HCT116 (cell line): ENCODE measurements around the gene NLRC5. TPM values are rescaled to one million over a fixed set of nuclear protein-coding genes. Genes with fewer than 3 reads are reported as not detected.

Source experiments
- ATAC-seq: fragments of 200-7000 bp; cut with Tn5 transposase; 2 replicates; pipeline ENCODE4 v1.9.1; 2020; ENCODE audit warnings: mild to moderate bottlenecking, moderate library complexity
- BruUV-seq: library from RNA; stranded (reverse); fragments of 400-500 nt; replicated peaks from 2 replicates; lab custom pipeline; 2021; lab: Mats Ljungman, UMichigan
- CTCF ChIA-PET: fragments of 300-600 bp; sonication (Branson Sonifier 250); formaldehyde crosslinking; loops from one replicate; lab custom pipeline; 2021; ENCODE audit warnings: antibody characterized with exemption; lab: Charles Lee
- POLR2A ChIA-PET: fragments of 300-600, 350-600 bp; sonication (Branson Sonifier 250); formaldehyde crosslinking; loops from one replicate; lab custom pipeline; 2021; ENCODE audit warnings: antibody characterized with exemption; lab: Charles Lee
- RAD21 ChIA-PET, 2 experiments: fragments of 300-600 bp; sonication (Branson Sonifier 250); formaldehyde crosslinking; loops; one replicate each; lab custom pipeline; 2023; ENCODE audit warnings: low total read pairs in 2 of 2; ENCODE audit not compliant: uncharacterized antibody in 2 of 2, unreplicated experiment in 2 of 2, low non-redundant PET in 1 of 2; lab: Charles Lee
- DNase-seq: peaks from one replicate; pipeline ENCODE4 v3.0.0-alpha.2; 2010; ENCODE audit warnings: low read depth, low spot score
- H2AFZ ChIP-seq: fragments of 200-600 bp; shearing (Covaris generic), sonication (generic); 2 replicates; pipeline ENCODE4 v1.6.1; 2017; ENCODE audit warnings: low read depth, mixed run types, mixed read lengths, antibody characterized with exemption, low read length; ENCODE audit not compliant: poor library complexity, severe bottlenecking
- H3K27ac ChIP-seq: 2 replicates; pipeline ENCODE4 v1.5.1; 2012; ENCODE audit warnings: low read depth, low read length
- H3K27me3 ChIP-seq: fragments of 200-600 bp; sonication (generic); 2 replicates; pipeline ENCODE4 v1.6.1; 2016; ENCODE audit warnings: mixed run types, low read length, mixed read lengths; ENCODE audit not compliant: insufficient read depth
- H3K36me3 ChIP-seq, 2 experiments: fragments of 200-500 bp in 1 of 2; fragments of 200-600 bp in 1 of 2; sonication (Bioruptor generic) in 1 of 2; sonication (generic) in 1 of 2; 2 replicates each; pipeline versions ENCODE4 v1.5.1 to v1.6.1; 2014 to 2016; ENCODE audit warnings: low read length in 2 of 2, inconsistent platforms in 1 of 2, mixed read lengths in 1 of 2, mixed run types in 1 of 2; ENCODE audit not compliant: insufficient read depth in 2 of 2, control insufficient read depth in 1 of 2
- H3K4me1 ChIP-seq, 2 experiments: fragments of 200-600 bp in 1 of 2; sonication (generic) in 1 of 2; 2 replicates each; pipeline versions ENCODE4 v1.5.1 to v1.6.1; 2012 to 2017; ENCODE audit warnings: low read length in 2 of 2, inconsistent platforms in 1 of 2, mild to moderate bottlenecking in 1 of 2, mixed read lengths in 1 of 2, mixed run types in 1 of 2, moderate library complexity in 1 of 2; ENCODE audit not compliant: insufficient read depth in 2 of 2, control insufficient read depth in 1 of 2
- H3K4me2 ChIP-seq: fragments of 200-600 bp; sonication (generic); 2 replicates; pipeline ENCODE4 v1.6.1; 2017; ENCODE audit warnings: mixed run types, low read length, mixed read lengths
- H3K4me3 ChIP-seq, 2 experiments: fragments of 200-600 bp in 1 of 2; sonication (generic) in 1 of 2; replicated peaks in 1 of 2; 2 replicates each; pipeline ENCODE4 v1.5.1; 2011 to 2016; ENCODE audit warnings: low read length in 2 of 2, control low read depth in 1 of 2, low read depth in 1 of 2, mild to moderate bottlenecking in 1 of 2, mixed read lengths in 1 of 2, mixed run types in 1 of 2
- H3K79me2 ChIP-seq: fragments of 200-600 bp; sonication (generic); 2 replicates; pipeline ENCODE4 v1.6.1; 2017; ENCODE audit warnings: mild to moderate bottlenecking, mixed run types, low read length, moderate library complexity, mixed read lengths; ENCODE audit not compliant: insufficient read depth
- H3K9ac ChIP-seq: fragments of 200-600 bp; sonication (generic); 2 replicates; pipeline ENCODE4 v1.6.1; 2016; ENCODE audit warnings: low read length, mixed read lengths
- H3K9me2 ChIP-seq: fragments of 200-600 bp; sonication (generic), shearing (Covaris generic); 2 replicates; pipeline ENCODE4 v1.6.1; 2017; ENCODE audit warnings: mixed run types, mild to moderate bottlenecking, moderate library complexity; ENCODE audit not compliant: insufficient read depth
- H3K9me3 ChIP-seq, 2 experiments: fragments of 200-500 bp in 1 of 2; fragments of 200-600 bp in 1 of 2; sonication (Bioruptor generic) in 1 of 2; sonication (generic) in 1 of 2; 2 replicates each; pipeline ENCODE4 v1.6.1; 2014 to 2017; ENCODE audit warnings: low read length in 2 of 2, mixed read lengths in 2 of 2, inconsistent platforms in 1 of 2, low read depth in 1 of 2, mild to moderate bottlenecking in 1 of 2, mixed run types in 1 of 2, moderate library complexity in 1 of 2; ENCODE audit not compliant: control insufficient read depth in 1 of 2, insufficient read depth in 1 of 2
- H4K20me1 ChIP-seq: fragments of 200-600 bp; sonication (generic), shearing (Covaris generic); 2 replicates; pipeline ENCODE4 v1.6.1; 2017; ENCODE audit warnings: mixed run types, mild to moderate bottlenecking, moderate library complexity; ENCODE audit not compliant: insufficient read depth
- ATF3 ChIP-seq: IDR thresholded peaks from 2 replicates; pipeline ENCODE4 v1.6.1; 2012
- CEBPB ChIP-seq: IDR thresholded peaks from 2 replicates; pipeline ENCODE4 v1.6.1; 2012; ENCODE audit warnings: low read depth
- FOSL1 ChIP-seq: IDR thresholded peaks from 2 replicates; pipeline ENCODE4 v1.6.1; 2012; ENCODE audit warnings: low read depth
- JUND ChIP-seq: IDR thresholded peaks from 2 replicates; pipeline ENCODE4 v1.6.1; 2012
- MAX ChIP-seq: IDR thresholded peaks from 2 replicates; pipeline ENCODE4 v1.6.1; 2012
- REST ChIP-seq: IDR thresholded peaks from 2 replicates; pipeline ENCODE4 v1.6.1; 2012; ENCODE audit warnings: low read depth
- TCF7L2 ChIP-seq: IDR thresholded peaks from 2 replicates; pipeline ENCODE4 v1.7.0; 2011; ENCODE audit warnings: borderline replicate concordance, inconsistent platforms; ENCODE audit not compliant: insufficient read depth, insufficient read length; ENCODE audit errors: extremely low read depth
- YY1 ChIP-seq: IDR thresholded peaks from 2 replicates; pipeline ENCODE4 v1.6.1; 2011; ENCODE audit warnings: low read length, low read depth, moderate library complexity, mild to moderate bottlenecking; ENCODE audit not compliant: insufficient replicate concordance; ENCODE audit errors: extremely low read depth
- ZNF274 ChIP-seq: fragments of 200-500 bp; sonication (Bioruptor generic); IDR thresholded peaks from 2 replicates; pipeline ENCODE4 v1.6.1; 2014; ENCODE audit warnings: mild to moderate bottlenecking, low read depth, low read length, inconsistent platforms
- intact Hi-C: fragments of 100-400 bp; cut with micrococcal nuclease; formaldehyde crosslinking; loops from 2 replicates; pipeline ENCODE4 v1.10.0; 2022
- total RNA-seq: library from RNA; stranded (reverse); gene quantifications from one replicate; pipeline ENCODE4 v1.2.1, GENCODE V29; 2021; ENCODE audit not compliant: unreplicated experiment

Gene NLRC5
- total RNA-seq, 1 experiment from 2014 or later = 10.4 TPM

GRCh38 chr16:57039148-57039812 is 49.9 kb downstream of the NLRC5 start (continued):
- TF ChIP-seq REST (no peak), MAX (no peak), FOSL1 (no peak), ATF3 (no peak)
- TF ChIP-seq, all 23 proteins: peak for 0

- H3K27me3 ChIP-seq = no peaks in the 10 kb centered on the region
- DNase-seq = no peak
- peaks cover 0 to 3% of the 10 kb centered on the region in 2 experiments; a peak in 1 of 4 replicates for H3K4me1 ChIP-seq
- no peak overlapping the region for H2AFZ ChIP-seq
- no peak overlapping the region for H3K9ac ChIP-seq
- ChIA-PET CTCF (no interaction called here), RAD21 (no interaction called here), POLR2A (no interaction called here)
- no peaks in the 10 kb centered on the region for H4K20me1 ChIP-seq
- no peak for ATAC-seq
- H3K27ac ChIP-seq = no peak overlapping the region
- H3K4me3 ChIP-seq = no peak overlapping the region
- intact Hi-C loops = no loop called here
- no peaks in the 10 kb centered on the region for H3K36me3 ChIP-seq
- H3K9me3 ChIP-seq = no peaks in the 10 kb centered on the region
- no peaks in the 10 kb centered on the region for H3K79me2 ChIP-seq
- BruUV-seq = no TSS peak
- no peak overlapping the region for H3K4me2 ChIP-seq
- H3K9me2 ChIP-seq = no peaks in the 10 kb centered on the region
- TF ChIP-seq YY1 (no peak), TCF7L2 (no peak), JUND (no peak), CEBPB (no peak), ZNF274 (no peak), ATF3 (no peak)
- TF ChIP-seq, all 23 proteins: peak for 0
Measured at GRCh38 chr16:57041182-57042156, 52.1 kb downstream of the NLRC5 start.
